ENCODE data around the gene MCM3AP. TPM values are rescaled to one million over a fixed set of nuclear protein-coding genes. Genes with fewer than 3 reads are reported as not detected.

MCM3AP gene
- total RNA-seq, 1 donor from 2014 or later, result 92.2 TPM

- peaks cover 86% of the 10 kb centered on the region for H3K36me3 ChIP-seq
- H3K27ac ChIP-seq, result no peak overlapping the region
- H3K4me1 ChIP-seq, result no peaks in the 10 kb centered on the region
- no peaks in the 10 kb centered on the region for H3K27me3 ChIP-seq
- no peak for DNase-seq
- no peak for ATAC-seq
- no peak overlapping the region for H3K4me3 ChIP-seq
- intact Hi-C loops (cut with DNase I), result no loop called here
- H3K9me3 ChIP-seq, result no peaks in the 10 kb centered on the region
- TF ChIP-seq, protein P1, sequence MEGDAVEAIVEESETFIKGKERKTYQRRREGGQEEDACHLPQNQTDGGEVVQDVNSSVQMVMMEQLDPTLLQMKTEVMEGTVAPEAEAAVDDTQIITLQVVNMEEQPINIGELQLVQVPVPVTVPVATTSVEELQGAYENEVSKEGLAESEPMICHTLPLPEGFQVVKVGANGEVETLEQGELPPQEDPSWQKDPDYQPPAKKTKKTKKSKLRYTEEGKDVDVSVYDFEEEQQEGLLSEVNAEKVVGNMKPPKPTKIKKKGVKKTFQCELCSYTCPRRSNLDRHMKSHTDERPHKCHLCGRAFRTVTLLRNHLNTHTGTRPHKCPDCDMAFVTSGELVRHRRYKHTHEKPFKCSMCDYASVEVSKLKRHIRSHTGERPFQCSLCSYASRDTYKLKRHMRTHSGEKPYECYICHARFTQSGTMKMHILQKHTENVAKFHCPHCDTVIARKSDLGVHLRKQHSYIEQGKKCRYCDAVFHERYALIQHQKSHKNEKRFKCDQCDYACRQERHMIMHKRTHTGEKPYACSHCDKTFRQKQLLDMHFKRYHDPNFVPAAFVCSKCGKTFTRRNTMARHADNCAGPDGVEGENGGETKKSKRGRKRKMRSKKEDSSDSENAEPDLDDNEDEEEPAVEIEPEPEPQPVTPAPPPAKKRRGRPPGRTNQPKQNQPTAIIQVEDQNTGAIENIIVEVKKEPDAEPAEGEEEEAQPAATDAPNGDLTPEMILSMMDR (IDR thresholded peaks at IDR 0.05), result no peak
Measured at GRCh38 chr21:46237474-46237873, 47.9 kb downstream of the MCM3AP start.

- TF ChIP-seq, protein P1 (IDR thresholded peaks at IDR 0.05), result no peak
- H3K27ac ChIP-seq, result no peak overlapping the region
- peak; percentile 44 for ATAC-seq
- intact Hi-C loops (cut with DNase I), result no loop called here
- no peaks in the 10 kb centered on the region for H3K27me3 ChIP-seq
- DNase-seq, result no peak
- H3K4me1 ChIP-seq, result peaks cover 8% of the 10 kb centered on the region
- H3K4me3 ChIP-seq, result no peak overlapping the region
- H3K9me3 ChIP-seq, result no peaks in the 10 kb centered on the region
- peaks cover 56% of the 10 kb centered on the region for H3K36me3 ChIP-seq
Measured at GRCh38 chr21:46234436-46234950, 50.9 kb downstream of the MCM3AP start.

GRCh38 chr21:46229923-46230260, 55.5 kb downstream of the MCM3AP start:
- Histone ChIP-seq H3K9me3 (no peaks in the 10 kb centered on the region), H3K27me3 (no peaks in the 10 kb centered on the region), H3K27ac (no peak overlapping the region), H3K36me3 (peaks cover 14% of the 10 kb centered on the region), H3K4me1 (peaks cover 27% of the 10 kb centered on the region), H3K4me3 (peak overlapping the region; percentile 62)
- ATAC-seq (no peak), DNase-seq (no peak)
- TF ChIP-seq, protein P1 (IDR thresholded peaks at IDR 0.05), result no peak
- intact Hi-C loops (cut with DNase I), result no loop called here

DNA sequence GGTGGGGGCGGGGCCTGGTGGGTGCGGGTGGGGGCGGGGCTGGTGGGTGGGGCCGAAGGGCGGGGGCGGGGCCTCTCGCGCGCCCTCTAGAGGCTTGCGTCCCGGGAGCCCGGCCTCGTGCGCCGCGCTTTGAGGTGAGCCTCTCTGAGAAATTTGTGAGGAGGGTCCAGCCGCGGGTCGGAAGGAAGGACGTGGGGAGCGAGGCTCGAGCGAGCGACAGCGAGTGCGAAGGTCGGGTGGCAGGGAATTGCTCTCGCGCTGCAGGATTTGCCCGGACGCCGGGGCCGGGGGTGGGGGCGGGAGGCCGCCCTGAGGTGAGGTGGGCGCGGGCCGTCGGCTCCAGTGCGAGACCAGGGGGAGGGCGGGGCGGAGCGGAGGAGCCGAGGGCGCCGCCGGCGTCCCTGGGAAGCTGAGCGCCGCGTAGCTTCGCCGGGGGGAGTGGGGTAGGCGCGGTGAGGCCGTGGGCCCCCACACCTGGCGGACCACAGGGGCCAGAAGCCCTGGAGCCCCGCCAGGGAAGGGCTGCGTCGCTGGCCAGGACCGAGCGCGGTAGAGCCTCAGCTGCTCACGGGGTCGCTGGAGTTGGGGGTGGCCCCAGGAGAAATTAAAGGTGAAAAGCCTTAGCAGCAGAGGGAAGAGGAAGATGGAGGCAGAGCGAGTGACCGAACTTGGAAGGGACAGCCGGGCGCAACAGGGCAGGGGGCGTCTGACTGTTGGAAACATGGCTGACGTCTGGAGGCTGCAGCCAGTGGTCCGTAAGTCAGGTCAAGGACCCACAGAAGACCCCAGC, 56.1 kb downstream of the MCM3AP start:
- TF ChIP-seq, protein P1 (IDR thresholded peaks at IDR 0.05), result peak; percentile 41
- Histone ChIP-seq H3K36me3 (peaks cover 9% of the 10 kb centered on the region), H3K4me1 (peaks cover 27% of the 10 kb centered on the region), H3K4me3 (peak overlapping the region; percentile 62), H3K27ac (peak overlapping the region; percentile 55), H3K9me3 (no peaks in the 10 kb centered on the region), H3K27me3 (no peaks in the 10 kb centered on the region)
- intact Hi-C loops (cut with DNase I), result no loop called here
- ATAC-seq, result peak; percentile 57
- DNase-seq, result no peak

DNA sequence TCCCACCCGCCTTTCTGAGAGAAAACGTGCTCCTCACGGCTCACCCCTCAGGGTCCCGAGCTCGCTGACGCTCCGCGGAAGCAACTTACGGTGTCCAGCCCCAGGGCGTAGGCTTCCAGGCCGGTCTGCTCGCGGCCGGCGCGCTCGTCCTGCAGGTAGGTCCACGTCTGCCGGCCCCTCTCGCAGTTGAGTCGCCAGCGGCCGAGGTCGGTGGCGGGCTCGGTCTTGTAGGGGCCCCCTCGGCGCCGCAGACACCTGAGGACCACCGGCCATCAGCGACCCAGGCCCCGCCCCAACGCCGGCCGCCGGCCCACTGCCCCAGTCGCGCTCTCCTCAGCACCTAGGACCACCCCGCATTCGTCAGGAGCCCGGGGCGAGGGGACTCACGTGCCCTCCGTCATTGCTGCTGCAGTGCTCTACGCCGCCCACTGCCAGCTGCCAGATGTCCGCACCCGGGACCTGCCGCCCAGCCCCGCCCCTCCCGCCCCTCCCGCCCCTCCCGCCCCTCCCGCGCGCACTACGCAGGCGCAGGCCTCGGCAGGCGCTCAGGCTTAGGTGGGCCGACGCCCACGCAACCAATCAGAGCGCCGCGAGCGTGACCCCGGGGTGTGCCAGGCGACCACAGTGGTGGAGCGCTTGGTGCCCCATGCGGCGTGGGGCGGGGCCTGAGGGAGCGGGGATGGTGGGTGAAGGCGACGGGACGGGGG, 56.9 kb downstream of the MCM3AP start, which contains the start of gene LSS:
LSS (minus strand) TSS at position 430 of the 707 bp plus-strand sequence; CDS start at position 401, 29 bp downstream.
- Histone ChIP-seq H3K27me3 (no peaks in the 10 kb centered on the region), H3K4me1 (peaks cover 27% of the 10 kb centered on the region), H3K4me3 (peak within 1 kb of the TSS; percentile 93), H3K9me3 (no peaks in the 10 kb centered on the region), H3K27ac (peak within 1 kb of the TSS; percentile 83), H3K36me3 (peaks cover under 1% of the 10 kb centered on the region)
- intact Hi-C loops (cut with DNase I), result no loop called here
- peak; percentile 96 for ATAC-seq
- TF ChIP-seq, protein P1 (IDR thresholded peaks at IDR 0.05), result no peak
- peak; percentile 100 for DNase-seq

Data from upper lobe of right lung (tissue), 1 donor.